A549 (cell line): ENCODE data around the gene STARD4.

Experiments
- CTCF ChIP-seq: fragments of >200 bp; sonication (Bioruptor Twin); formaldehyde crosslinking; IDR thresholded peaks from 3 replicates; pipeline ENCODE4 v1.5.1; 2016
- EP300 ChIP-seq, 2 experiments: fragments of >200 bp; sonication (Bioruptor Twin); formaldehyde crosslinking; IDR thresholded peaks; 2 replicates in 1 of 2; 3 replicates in 1 of 2; pipeline ENCODE4 v1.6.1; 2016 to 2017
- USF2 ChIP-seq: fragments of 450-650 bp; IDR thresholded peaks from 2 replicates; pipeline ENCODE4 v1.6.1; 2014; ENCODE audit warnings: antibody characterized with exemption

- TF ChIP-seq USF2 (no peak), EP300 (IDR thresholded peaks at IDR 0.05) (no peak), CTCF (no peak)
These were observed 45.4 kb upstream of the STARD4 start for GRCh38 chr5:111557686-111558085.
